GM10248 (cell line): ENCODE data around the gene JARID2.
"Not testable (repeated sequence)": the region's sequence is repeated elsewhere in the genome, so short reads cannot be mapped to it uniquely, and the experiment has no call there.

Experiments used
- CTCF ChIA-PET: fragments of 300-600 bp; sonication (Branson Sonifier 250); formaldehyde crosslinking; extraction: SDS; loops from one replicate; lab custom pipeline; 2021; ENCODE audit warnings: antibody characterized with exemption; lab: Yijun Ruan, JAX
- POLR2A ChIA-PET: fragments of 350-650 bp; sonication (Branson Sonifier 250); formaldehyde crosslinking; extraction: SDS; loops from one replicate; lab custom pipeline; 2020; ENCODE audit warnings: antibody characterized with exemption; lab: Yijun Ruan, JAX
- DNase-seq: peaks from one replicate; pipeline ENCODE4 v3.0.0; 2012; ENCODE audit errors: extremely low spot score
- CTCF ChIP-seq: IDR thresholded peaks from 2 replicates; pipeline ENCODE4 v1.5.1; 2012; ENCODE audit warnings: mild to moderate bottlenecking, low read depth; ENCODE audit errors: extremely low read depth, missing control alignments, control extremely low read depth

Gene JARID2

GRCh38 chr6:15320693-15321092 is 74.8 kb downstream of the JARID2 start:
- ChIA-PET POLR2A (no interaction called here), CTCF (interaction anchor here (1.0 to 1.7 kb wide), 5 partner anchors 9 to 22 kb away, joined by 3 to 8 read pairs (median 4); no protein-coding TSS in a partner anchor)
- no peak for TF ChIP-seq CTCF
- DNase-seq: no peak

- ChIA-PET POLR2A (no interaction called here), CTCF (interaction anchor here (0.9 to 1.9 kb wide), 11 partner anchors 10 to 141 kb away, joined by 3 to 9 read pairs (median 3); no protein-coding TSS in a partner anchor)
- TF ChIP-seq CTCF: no peak
- DNase-seq: no peak
Measured at GRCh38 chr6:15322184-15322583, 76.3 kb downstream of the JARID2 start.

GRCh38 chr6:15322781-15323536 is 77.1 kb downstream of the JARID2 start:
- DNase-seq: no peak
- POLR2A ChIA-PET: no interaction called here
- TF ChIP-seq CTCF: no peak
- CTCF ChIA-PET: interaction anchor here (0.7 to 1.9 kb wide), 12 partner anchors 9 to 141 kb away, joined by 3 to 9 read pairs (median 3); no protein-coding TSS in a partner anchor

- CTCF ChIA-PET: interaction anchor here (0.7 to 2.8 kb wide), 8 partner anchors 10 to 118 kb away, joined by 3 to 9 read pairs (median 4); no protein-coding TSS in a partner anchor
- POLR2A ChIA-PET: interaction anchor here (0.6 kb wide), 1 partner anchor 25 kb away, joined by 4 read pairs; no protein-coding TSS in a partner anchor
- not testable (repeated sequence) for DNase-seq
Measured at GRCh38 chr6:15323611-15324010, 77.7 kb downstream of the JARID2 start.

- POLR2A ChIA-PET: interaction anchor here (0.7 kb wide), 2 partner anchors 13 to 177 kb away, joined by 4 to 5 read pairs; no protein-coding TSS in a partner anchor
- no peak for TF ChIP-seq CTCF
- no peak for DNase-seq
- CTCF ChIA-PET: interaction anchor here (1.2 to 2.8 kb wide), 3 partner anchors 66 to 117 kb away, joined by 3 to 7 read pairs (median 4); no protein-coding TSS in a partner anchor
Measured at GRCh38 chr6:15324427-15324985, 78.6 kb downstream of the JARID2 start.

GRCh38 chr6:15325540-15325955 is 79.7 kb downstream of the JARID2 start:
- CTCF ChIA-PET: interaction anchor here (0.7 to 2.9 kb wide), 9 partner anchors 9 to 115 kb away, joined by 3 to 13 read pairs (median 4); no protein-coding TSS in a partner anchor
- no peak for TF ChIP-seq CTCF
- no peak for DNase-seq
- POLR2A ChIA-PET: interaction anchor here (0.5 kb wide), 1 partner anchor 639 kb away, joined by 6 read pairs; no protein-coding TSS in a partner anchor
